ENCODE results near the gene GSN. TPM values are rescaled to one million over a fixed set of nuclear protein-coding genes. Genes with fewer than 3 reads are reported as not detected.

GSN gene
- total and polyA plus RNA-seq, 2 of the 13 experiments (the other 11 are each of a cell fraction or from before 2014, with no cell fraction given), result 294 to 307 TPM

GRCh38 chr9:121368138-121368522 is 100.2 kb downstream of the GSN start (continued):
- TF ChIP-seq FOXP4 (CRISPR knock-in tag; IDR thresholded peaks at IDR 0.05) (peak; percentile 87), HOXA5 (CRISPR knock-in tag; IDR thresholded peaks at IDR 0.05) (no peak), TEAD2 (CRISPR knock-in tag; IDR thresholded peaks at IDR 0.05) (no peak), XBP1 (CRISPR knock-in tag; IDR thresholded peaks at IDR 0.05) (no peak), SOX5 (CRISPR knock-in tag; IDR thresholded peaks at IDR 0.05; ENCODE audit: borderline replicate concordance) (peak; percentile 63; the same call in 1 of the 2 replicates), SIX1 (CRISPR knock-in tag; IDR thresholded peaks at IDR 0.05; ENCODE audit: borderline replicate concordance) (peak; percentile 22; the same call in 1 of the 2 replicates), MEIS2 (CRISPR knock-in tag; IDR thresholded peaks at IDR 0.05) (no peak), MLXIP (CRISPR knock-in tag; IDR thresholded peaks at IDR 0.05; ENCODE audit: borderline replicate concordance) (no peak), ZNF710 (CRISPR knock-in tag; IDR thresholded peaks at IDR 0.05; ENCODE audit: borderline replicate concordance) (no peak), IKZF1 (IDR thresholded peaks at IDR 0.05) (no peak), ASH2L (IDR thresholded peaks at IDR 0.05; ENCODE audit: insufficient read length, low read depth, low read length) (peak; percentile 75), TSC22D2 (CRISPR knock-in tag; IDR thresholded peaks at IDR 0.05; ENCODE audit: borderline replicate concordance) (no peak), ATRX (CRISPR knock-in tag; IDR thresholded peaks at IDR 0.05; ENCODE audit: borderline replicate concordance) (no peak), E2F5 (CRISPR knock-in tag; conservative IDR thresholded peaks at IDR 0.05) (no peak), ZNF143 (CRISPR knock-in tag; IDR thresholded peaks at IDR 0.05) (no peak), ZNF235 (CRISPR knock-in tag; IDR thresholded peaks at IDR 0.05; ENCODE audit: borderline replicate concordance) (no peak), ZBTB21 (CRISPR knock-in tag; IDR thresholded peaks at IDR 0.05) (no peak), ZBTB8A (CRISPR knock-in tag; IDR thresholded peaks at IDR 0.05; ENCODE audit: borderline replicate concordance, low read depth) (no peak), KDM6A (CRISPR knock-in tag; IDR thresholded peaks at IDR 0.05; ENCODE audit: low read depth) (peak; percentile 51; the same call in 1 of the 2 replicates), ZNF788 (CRISPR knock-in tag; IDR thresholded peaks at IDR 0.05; ENCODE audit: borderline replicate concordance) (no peak), HOMEZ (CRISPR knock-in tag; IDR thresholded peaks at IDR 0.05; ENCODE audit: low read depth) (peak; percentile 29; the same call in 1 of the 2 replicates)

Measured in HepG2 (cell line).